Measurements from ENCODE around the gene GSG1L.

The GSG1L gene

DNA sequence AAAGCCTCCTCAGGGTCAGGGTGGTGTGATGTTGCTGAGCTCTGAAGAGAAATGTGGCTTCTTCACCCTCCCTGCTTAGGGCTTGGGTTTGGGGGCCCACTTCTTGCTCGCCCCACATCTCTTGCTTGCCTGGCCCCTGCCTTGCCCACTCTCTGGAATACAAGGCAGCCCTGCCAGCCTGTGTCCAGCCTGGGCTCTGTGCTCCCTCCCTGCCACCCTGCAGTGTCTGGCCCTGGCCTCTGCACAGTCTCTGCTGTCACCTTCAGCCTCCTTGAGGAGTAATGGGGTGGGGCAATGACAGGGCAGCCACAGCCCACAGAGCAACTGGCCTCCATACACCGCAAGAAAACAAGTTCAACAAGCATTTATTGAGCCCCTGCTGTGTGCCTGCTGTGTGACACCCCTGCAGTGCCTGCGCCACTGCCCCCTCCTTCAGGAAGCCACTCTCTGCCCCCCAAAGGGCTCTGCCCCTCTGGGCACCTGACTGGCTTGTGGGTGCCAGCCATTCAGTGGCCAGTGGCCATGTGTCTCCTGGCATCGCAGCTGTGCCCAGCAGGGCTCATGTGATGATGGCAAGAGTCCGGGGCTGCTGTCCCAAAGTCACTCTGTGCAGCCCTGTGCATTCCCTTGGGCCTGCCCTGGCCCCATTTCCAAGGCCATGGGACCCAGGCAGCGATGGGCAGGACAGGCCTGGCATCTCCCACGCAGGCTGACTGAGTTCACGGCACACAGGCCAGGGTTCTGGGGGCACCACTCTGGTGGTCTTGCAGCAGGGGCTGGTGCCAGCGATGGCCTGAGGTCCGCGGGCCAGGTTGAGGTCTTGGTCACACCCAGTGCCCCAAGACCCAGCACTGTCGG, 272.7 kb downstream of the GSG1L start:
- no peak overlapping the region for H3K27ac ChIP-seq (replicated peaks)
- no peak for DNase-seq (ENCODE audit: low read depth in 1 of 2, low spot score in 1 of 2)
- no peak for TF ChIP-seq SPI1 (IDR thresholded peaks at IDR 0.05; ENCODE audit: borderline replicate concordance, low read depth)
- no peaks in the 10 kb centered on the region for H3K27me3 ChIP-seq (ENCODE audit: insufficient read depth, poor library complexity, severe bottlenecking)
- no peak overlapping the region for H3K4me3 ChIP-seq (replicated peaks; ENCODE audit: insufficient read depth, low read length)

DNA sequence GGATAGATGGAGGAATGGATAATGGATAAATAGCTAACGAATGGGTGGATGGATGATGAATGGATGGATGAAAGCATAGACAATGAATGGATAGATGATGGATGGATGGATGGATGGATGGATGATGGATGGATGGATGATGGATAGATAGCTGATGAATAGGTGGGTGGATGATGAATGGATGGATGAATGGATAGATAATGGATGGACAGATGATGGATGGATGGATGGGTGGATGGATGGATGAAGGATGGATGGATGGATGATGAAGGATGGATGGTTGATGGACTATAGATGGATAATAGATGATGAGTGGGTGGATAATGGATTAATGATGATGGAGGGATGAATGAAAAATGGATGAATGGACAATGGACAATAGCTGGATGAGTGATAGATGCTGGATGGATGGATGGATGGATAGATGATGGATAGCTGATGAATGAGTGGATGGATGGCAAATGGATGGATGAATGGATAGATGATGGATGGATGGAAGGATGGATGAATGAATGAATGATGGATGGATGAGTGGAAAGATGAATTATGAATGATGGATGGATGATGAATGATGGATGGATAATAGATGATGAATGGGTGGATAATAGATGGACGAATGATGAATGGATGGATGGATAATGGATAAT, 273.8 kb downstream of the GSG1L start:
- Histone ChIP-seq H3K27me3 (ENCODE audit: insufficient read depth, poor library complexity, severe bottlenecking) (no peaks in the 10 kb centered on the region), H3K4me3 (replicated peaks; ENCODE audit: insufficient read depth, low read length) (no peak overlapping the region), H3K27ac (replicated peaks) (no peak overlapping the region)
- TF ChIP-seq, protein P1, sequence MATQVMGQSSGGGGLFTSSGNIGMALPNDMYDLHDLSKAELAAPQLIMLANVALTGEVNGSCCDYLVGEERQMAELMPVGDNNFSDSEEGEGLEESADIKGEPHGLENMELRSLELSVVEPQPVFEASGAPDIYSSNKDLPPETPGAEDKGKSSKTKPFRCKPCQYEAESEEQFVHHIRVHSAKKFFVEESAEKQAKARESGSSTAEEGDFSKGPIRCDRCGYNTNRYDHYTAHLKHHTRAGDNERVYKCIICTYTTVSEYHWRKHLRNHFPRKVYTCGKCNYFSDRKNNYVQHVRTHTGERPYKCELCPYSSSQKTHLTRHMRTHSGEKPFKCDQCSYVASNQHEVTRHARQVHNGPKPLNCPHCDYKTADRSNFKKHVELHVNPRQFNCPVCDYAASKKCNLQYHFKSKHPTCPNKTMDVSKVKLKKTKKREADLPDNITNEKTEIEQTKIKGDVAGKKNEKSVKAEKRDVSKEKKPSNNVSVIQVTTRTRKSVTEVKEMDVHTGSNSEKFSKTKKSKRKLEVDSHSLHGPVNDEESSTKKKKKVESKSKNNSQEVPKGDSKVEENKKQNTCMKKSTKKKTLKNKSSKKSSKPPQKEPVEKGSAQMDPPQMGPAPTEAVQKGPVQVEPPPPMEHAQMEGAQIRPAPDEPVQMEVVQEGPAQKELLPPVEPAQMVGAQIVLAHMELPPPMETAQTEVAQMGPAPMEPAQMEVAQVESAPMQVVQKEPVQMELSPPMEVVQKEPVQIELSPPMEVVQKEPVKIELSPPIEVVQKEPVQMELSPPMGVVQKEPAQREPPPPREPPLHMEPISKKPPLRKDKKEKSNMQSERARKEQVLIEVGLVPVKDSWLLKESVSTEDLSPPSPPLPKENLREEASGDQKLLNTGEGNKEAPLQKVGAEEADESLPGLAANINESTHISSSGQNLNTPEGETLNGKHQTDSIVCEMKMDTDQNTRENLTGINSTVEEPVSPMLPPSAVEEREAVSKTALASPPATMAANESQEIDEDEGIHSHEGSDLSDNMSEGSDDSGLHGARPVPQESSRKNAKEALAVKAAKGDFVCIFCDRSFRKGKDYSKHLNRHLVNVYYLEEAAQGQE (IDR thresholded peaks at IDR 0.05; ENCODE audit: insufficient replicate concordance, low read depth) = no peak
- TF ChIP-seq, protein P2, sequence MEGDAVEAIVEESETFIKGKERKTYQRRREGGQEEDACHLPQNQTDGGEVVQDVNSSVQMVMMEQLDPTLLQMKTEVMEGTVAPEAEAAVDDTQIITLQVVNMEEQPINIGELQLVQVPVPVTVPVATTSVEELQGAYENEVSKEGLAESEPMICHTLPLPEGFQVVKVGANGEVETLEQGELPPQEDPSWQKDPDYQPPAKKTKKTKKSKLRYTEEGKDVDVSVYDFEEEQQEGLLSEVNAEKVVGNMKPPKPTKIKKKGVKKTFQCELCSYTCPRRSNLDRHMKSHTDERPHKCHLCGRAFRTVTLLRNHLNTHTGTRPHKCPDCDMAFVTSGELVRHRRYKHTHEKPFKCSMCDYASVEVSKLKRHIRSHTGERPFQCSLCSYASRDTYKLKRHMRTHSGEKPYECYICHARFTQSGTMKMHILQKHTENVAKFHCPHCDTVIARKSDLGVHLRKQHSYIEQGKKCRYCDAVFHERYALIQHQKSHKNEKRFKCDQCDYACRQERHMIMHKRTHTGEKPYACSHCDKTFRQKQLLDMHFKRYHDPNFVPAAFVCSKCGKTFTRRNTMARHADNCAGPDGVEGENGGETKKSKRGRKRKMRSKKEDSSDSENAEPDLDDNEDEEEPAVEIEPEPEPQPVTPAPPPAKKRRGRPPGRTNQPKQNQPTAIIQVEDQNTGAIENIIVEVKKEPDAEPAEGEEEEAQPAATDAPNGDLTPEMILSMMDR (IDR thresholded peaks at IDR 0.05; ENCODE audit: insufficient read depth, low read length) = no peak
- DNase-seq (ENCODE audit: low read depth in 1 of 2, low spot score in 1 of 2) = no peak

DNA sequence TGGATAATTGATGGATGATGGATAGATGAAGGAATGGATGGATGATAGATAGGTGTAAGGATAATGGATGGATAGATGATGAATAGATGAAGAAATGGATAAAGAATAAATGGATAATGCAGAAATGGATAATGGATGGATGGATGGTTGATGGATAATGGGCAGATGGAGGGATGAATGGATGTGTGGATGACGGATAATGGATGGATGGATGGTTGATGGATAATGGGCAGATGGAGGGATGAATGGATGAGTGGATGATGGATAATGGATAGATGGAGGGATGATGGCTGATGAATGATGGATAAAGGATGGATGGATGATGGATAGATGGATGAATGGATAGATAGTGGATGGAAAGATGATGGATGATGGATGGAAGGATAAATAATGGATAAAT, 274.4 kb downstream of the GSG1L start:
- TF ChIP-seq, protein P2 (IDR thresholded peaks at IDR 0.05; ENCODE audit: insufficient read depth, low read length) = no peak
- TF ChIP-seq, protein P1 (IDR thresholded peaks at IDR 0.05; ENCODE audit: insufficient replicate concordance, low read depth) = no peak
- TF ChIP-seq SPI1 (IDR thresholded peaks at IDR 0.05; ENCODE audit: borderline replicate concordance, low read depth) (no peak), GABPA (IDR thresholded peaks at IDR 0.05; ENCODE audit: low read depth) (no peak), POLR2AphosphoS5 (IDR thresholded peaks at IDR 0.05; ENCODE audit: low read depth) (no peak)

DNA sequence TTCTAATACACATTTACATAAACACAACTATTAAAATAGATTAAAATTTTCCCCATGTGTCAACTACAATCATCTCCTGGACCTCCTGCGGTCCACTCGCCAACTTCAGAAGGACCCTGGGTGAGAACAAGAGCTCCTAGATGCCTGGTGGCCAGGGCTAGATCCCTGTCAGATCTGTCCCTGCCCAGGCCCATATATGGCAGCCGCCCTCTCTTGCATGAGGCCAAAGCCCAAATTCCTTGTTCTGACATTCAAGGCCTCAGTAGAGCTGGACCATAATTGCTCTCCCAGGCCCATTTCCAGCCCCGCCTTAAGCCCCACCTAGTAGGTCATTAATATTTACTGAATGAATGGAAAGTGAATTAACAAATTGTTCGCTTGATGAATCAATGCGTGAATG, 275.8 kb downstream of the GSG1L start:
- Histone ChIP-seq H3K27me3 (ENCODE audit: insufficient read depth, poor library complexity, severe bottlenecking) (no peaks in the 10 kb centered on the region), H3K4me3 (replicated peaks; ENCODE audit: insufficient read depth, low read length) (no peak overlapping the region), H3K27ac (replicated peaks) (no peak overlapping the region)
- DNase-seq (ENCODE audit: low read depth in 1 of 2, low spot score in 1 of 2) = no peak
- TF ChIP-seq POLR2AphosphoS5 (IDR thresholded peaks at IDR 0.05; ENCODE audit: low read depth) (no peak), SPI1 (IDR thresholded peaks at IDR 0.05; ENCODE audit: borderline replicate concordance, low read depth) (no peak), GABPA (IDR thresholded peaks at IDR 0.05; ENCODE audit: low read depth) (no peak)
- TF ChIP-seq, protein P1 (IDR thresholded peaks at IDR 0.05; ENCODE audit: insufficient replicate concordance, low read depth) = no peak

More for the DNA sequence above, 274.4 kb downstream of the GSG1L start:
- Histone ChIP-seq H3K27me3 (ENCODE audit: insufficient read depth, poor library complexity, severe bottlenecking) (no peaks in the 10 kb centered on the region), H3K27ac (replicated peaks) (no peak overlapping the region), H3K4me3 (replicated peaks; ENCODE audit: insufficient read depth, low read length) (no peak overlapping the region)
- DNase-seq (ENCODE audit: low read depth in 1 of 2, low spot score in 1 of 2) = no peak

Measured in HL-60 (cell line).